Kidney glomerular epithelial cell (primary cell): Measurements from ENCODE around the gene DUSP12.
A peak's percentile ranks its signal among the peaks of the same experiment; 100 is the strongest.
"Not testable (repeated sequence)": the region's sequence is repeated elsewhere in the genome, so short reads cannot be mapped to it uniquely, and the experiment has no call there.

ENCODE experiments used
- DNase-seq: peaks from one replicate; lab custom pipeline; 2025; lab: John Stamatoyannopoulos, UW

DUSP12 gene

DNA sequence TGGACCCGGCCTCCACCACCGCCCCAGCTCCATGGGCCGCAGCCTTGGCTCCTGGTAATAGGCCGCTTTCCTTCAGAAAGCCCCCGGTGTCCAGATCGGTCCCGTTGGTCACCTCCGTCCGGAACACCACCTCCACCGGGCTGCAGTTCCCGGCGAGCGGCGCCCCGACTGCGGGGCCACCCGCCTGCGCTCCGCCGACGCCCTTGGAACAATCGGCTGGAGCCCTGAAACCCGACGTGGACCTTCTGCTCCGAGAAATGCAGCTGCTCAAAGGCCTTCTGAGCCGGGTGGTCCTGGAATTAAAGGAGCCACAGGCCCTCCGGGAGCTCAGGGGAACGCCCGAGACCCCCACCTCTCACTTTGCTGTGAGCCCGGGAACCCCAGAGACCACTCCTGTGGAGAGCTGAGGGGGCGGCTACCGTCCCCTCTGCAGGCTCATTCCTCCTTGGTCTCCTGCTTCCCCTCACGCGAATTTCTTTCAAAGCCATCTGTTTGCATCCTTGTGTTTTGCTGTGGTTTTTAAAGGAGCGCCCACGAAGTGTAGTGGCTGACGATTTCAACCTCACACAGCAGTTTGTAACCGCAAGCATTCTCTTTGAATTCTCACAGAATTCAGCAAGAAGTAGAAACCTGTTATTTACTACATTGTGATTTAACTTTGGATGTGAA, 22.2 kb upstream of the DUSP12 start:
- DNase-seq, result peak; percentile 16

GRCh38 chr1:161728376-161729226, 21.0 kb upstream of the DUSP12 start:
- DNase-seq, result no peak

GRCh38 chr1:161730050-161730564, 19.5 kb upstream of the DUSP12 start:
- no peak for DNase-seq

- no peak for DNase-seq
Observed at GRCh38 chr1:161731241-161731640, 18.3 kb upstream of the DUSP12 start.

GRCh38 chr1:161731981-161732718, 17.4 kb upstream of the DUSP12 start:
- no peak for DNase-seq

DNA sequence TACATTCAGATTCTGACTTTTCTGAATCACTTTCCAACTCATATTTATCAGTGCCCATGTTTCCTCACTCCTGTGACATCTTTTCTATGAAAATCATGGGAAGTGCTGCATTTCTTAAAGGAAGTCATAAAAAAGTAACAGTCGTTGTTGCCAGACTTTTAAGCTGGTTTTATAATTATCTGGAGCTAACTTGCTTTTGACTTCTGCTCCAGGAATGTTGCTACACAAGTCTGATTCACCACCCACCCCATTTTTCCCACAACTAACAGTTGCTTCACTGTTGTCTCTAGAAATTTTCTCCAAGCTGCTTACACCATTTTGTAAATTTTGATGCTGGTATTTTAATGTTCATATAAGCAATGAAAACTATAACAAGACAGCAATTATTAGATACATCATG, 16.1 kb upstream of the DUSP12 start:
- DNase-seq, result peak; percentile 70

- no peak for DNase-seq
Observed at GRCh38 chr1:161735837-161736236, 13.7 kb upstream of the DUSP12 start.

GRCh38 chr1:161736335-161736969, 13.1 kb upstream of the DUSP12 start:
- DNase-seq, result no peak

DNA sequence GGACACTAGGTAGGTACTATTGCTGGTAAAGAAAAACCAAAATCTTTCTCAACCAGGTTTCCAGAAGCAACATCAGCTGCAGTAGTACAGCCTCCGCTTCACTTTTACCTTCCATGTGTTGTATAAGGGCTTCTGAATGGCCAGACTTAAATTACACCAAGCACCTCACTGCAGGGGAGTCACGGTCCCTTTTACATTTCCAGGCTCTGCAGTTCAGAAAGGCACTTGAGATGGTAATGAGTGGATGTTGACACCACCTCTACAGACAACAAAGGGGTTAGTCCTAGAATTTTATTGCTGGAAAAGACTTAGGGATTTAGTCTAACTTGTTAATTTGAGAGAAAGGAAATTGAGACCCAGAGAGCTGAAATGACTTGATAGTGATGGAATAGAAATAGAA, 12.0 kb upstream of the DUSP12 start:
- DNase-seq, result no peak

DNA sequence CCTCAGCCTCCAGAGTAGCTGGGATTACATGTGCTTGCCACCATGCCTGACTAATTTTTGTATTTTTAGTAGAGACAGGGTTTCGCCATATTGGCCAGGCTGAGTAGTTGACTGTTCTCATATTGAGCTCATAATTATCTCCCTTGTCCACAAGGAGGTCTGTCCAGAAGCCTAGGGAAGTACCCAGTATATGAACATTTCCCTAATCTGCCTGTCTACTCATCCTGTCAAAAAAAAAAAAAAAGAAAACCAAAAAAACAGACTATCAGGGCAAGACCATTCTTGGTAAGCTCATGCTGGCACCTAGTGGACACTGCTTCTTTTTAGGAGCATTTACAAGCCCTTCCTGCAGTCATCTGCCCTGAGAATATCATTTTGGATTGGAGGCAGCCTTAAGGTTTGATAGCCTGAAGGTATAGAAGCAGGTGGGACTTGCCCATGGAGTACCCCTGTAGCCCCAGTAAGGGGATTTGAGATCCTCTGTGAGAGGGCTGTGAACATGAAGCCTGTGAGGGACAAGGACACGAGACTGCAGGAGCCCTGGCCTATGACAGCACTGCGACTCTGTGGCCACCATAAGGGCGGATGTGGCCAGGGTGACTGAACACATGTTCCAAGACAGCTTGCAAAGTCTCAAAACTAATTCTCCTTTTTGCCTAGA, 10.8 kb upstream of the DUSP12 start:
- DNase-seq, result peak; percentile 31

- no peak for DNase-seq
Observed at GRCh38 chr1:161739865-161740566, 9.6 kb upstream of the DUSP12 start.

GRCh38 chr1:161740921-161741320, 8.7 kb upstream of the DUSP12 start:
- no peak for DNase-seq

- no peak for DNase-seq
Observed at GRCh38 chr1:161743231-161743630, 6.4 kb upstream of the DUSP12 start.

- DNase-seq, result no peak
Observed at GRCh38 chr1:161747801-161748200, 1.8 kb upstream of the DUSP12 start.

DNA sequence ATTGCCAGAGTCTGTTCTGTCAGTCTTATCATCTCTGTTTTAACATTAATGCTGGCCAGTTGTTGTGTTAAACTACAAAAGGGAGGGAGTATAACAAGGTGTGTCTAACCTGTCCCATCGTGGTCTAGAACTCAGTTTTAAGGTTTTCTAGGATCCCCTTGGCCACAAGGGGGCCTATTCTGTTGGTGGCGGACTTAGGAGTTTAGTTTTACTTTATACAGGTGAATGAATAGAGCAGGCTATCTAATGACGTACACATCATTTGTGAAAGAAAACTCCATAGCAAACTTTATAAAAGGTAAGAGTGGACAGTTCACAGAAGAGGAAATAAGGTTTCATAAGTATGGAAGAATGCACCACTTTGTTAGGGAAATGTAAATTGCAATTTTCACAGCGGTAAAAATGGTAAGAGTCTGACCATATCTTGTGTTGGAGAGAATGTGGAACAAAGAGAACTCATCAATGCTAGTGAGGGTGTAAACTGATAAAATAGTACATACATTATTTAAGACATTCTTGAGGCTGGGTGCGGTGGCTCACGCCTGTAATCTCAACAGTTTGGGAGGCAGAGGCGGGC, 14.0 kb downstream of the DUSP12 start:
- DNase-seq, result peak; percentile 21

GRCh38 chr1:161766102-161766981, 16.8 kb downstream of the DUSP12 start, which contains the start of gene ATF6:
ATF6 (plus strand) TSS chr1:161766320; CDS start chr1:161766361, 41 bp downstream.
- peak; percentile 78 for DNase-seq

DNA sequence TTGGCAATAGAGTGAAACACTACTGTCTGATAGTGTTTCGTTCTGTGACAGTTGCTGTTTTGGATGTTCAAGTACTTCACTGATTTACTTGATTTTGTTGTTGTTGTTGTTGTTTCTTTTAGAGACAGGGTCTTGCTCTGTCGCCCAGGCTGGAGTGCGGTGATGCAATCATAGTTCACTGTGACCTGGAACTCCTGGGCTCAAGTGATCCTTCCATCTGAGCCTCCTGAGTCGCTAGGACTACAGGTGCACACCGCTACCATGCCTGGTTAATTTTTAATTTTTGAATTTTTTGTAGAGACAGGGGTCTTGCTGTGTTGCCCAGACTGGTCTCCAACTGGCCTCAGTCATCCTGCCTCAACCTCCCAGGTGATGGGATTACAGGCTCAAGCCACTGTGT, 18.9 kb downstream of the DUSP12 start:
- DNase-seq, result no peak

- no peak for DNase-seq
Observed at GRCh38 chr1:161768986-161769672, 19.5 kb downstream of the DUSP12 start.

DNA sequence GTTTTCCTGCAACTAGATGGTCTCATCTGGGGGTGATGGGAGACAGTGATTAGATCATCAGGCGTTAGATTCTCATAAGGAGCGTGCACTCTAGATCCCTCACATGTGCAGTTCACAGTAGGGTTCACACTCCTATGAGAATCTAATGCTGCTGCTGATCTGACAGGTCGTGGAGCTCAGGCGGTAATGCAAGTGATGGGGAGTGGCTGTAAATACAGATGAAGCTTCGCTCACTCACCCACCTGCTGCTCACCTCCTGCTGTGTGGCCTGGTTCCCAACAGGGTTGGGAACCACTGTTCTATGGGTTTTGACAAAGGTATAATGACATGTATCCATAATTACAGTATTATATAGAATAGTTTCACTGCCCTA, 20.1 kb downstream of the DUSP12 start:
- not testable (repeated sequence) for DNase-seq
